A549 (cell line): ENCODE data around the gene STYX. TPM values are rescaled to one million over a fixed set of nuclear protein-coding genes. Genes with fewer than 3 reads are reported as not detected.

Source experiments
- ATAC-seq, 2 experiments: fragments of 200-7000 bp in 1 of 2; fragments of >200 bp in 1 of 2; cut with Nextera tagmentation in 1 of 2; cut with Tn5 transposase in 1 of 2; 3 replicates each; pipeline versions ENCODE4 v1.8.0 to v1.9.1; 2018 to 2020; ENCODE audit warnings: mild to moderate bottlenecking in 1 of 2, moderate library complexity in 1 of 2
- CTCF ChIA-PET: fragments of 300-600 bp; sonication (Branson Sonifier 250); formaldehyde crosslinking; extraction: SDS; loops from one replicate; lab custom pipeline; 2021; ENCODE audit warnings: antibody characterized with exemption, inconsistent platforms; lab: Yijun Ruan, JAX
- POLR2A ChIA-PET: fragments of 350-600 bp; formaldehyde crosslinking; extraction: SDS; loops from one replicate; lab custom pipeline; 2021; ENCODE audit warnings: antibody characterized with exemption, inconsistent platforms; lab: Yijun Ruan, JAX
- DNase-seq, 2 experiments: peaks; one replicate each; pipeline versions ENCODE4 v3.0.0 to v3.0.0-alpha.2; 2011 to 2016; ENCODE audit warnings: low read depth in 1 of 2, low spot score in 1 of 2
- FAIRE-seq: peaks from 2 replicates; lab custom pipeline; 2011; peaks lifted over from hg19 to GRCh38; lab: Jason Lieb, UNC
- H3K27ac ChIP-seq, 2 experiments: fragments of >200 bp; sonication (Bioruptor Twin); formaldehyde crosslinking; 3 replicates each; pipeline ENCODE4 v1.5.1; 2016 to 2017
- H3K4me1 ChIP-seq: fragments of >200 bp; sonication (Bioruptor Twin); formaldehyde crosslinking; 3 replicates; pipeline ENCODE4 v1.6.1; 2016
- H3K4me2 ChIP-seq: fragments of >200 bp; sonication (Bioruptor Twin); formaldehyde crosslinking; 3 replicates; pipeline ENCODE4 v1.6.1; 2016
- H3K4me3 ChIP-seq: fragments of >200 bp; sonication (Bioruptor Twin); formaldehyde crosslinking; 3 replicates; pipeline ENCODE4 v1.5.1; 2016
- H3K9me3 ChIP-seq: fragments of >200 bp; sonication (Bioruptor Twin); formaldehyde crosslinking; 3 replicates; pipeline ENCODE4 v1.6.1; 2016
- MAFK ChIP-seq: fragments of 450-650 bp; IDR thresholded peaks from 2 replicates; pipeline ENCODE4 v1.6.1; 2014; ENCODE audit not compliant: partially characterized antibody
- NPAS2 ChIP-seq: fragments of 250-450 bp; sonication (Bioruptor Pico); IDR thresholded peaks from 2 replicates; pipeline ENCODE4 v1.8.0; 2022; ENCODE audit warnings: mild to moderate bottlenecking, moderate library complexity, borderline replicate concordance
- RCOR1 ChIP-seq: fragments of 150-350 bp; IDR thresholded peaks from 2 replicates; pipeline ENCODE4 v1.6.1; 2014; ENCODE audit warnings: antibody characterized with exemption, low read length, low read depth
- WGBS: methylation state at CpG from one replicate; pipeline ENCODE4 v1.1.6; 2017; ENCODE audit errors: missing lambda C conversion rate; 5-methylcytosine and 5-hydroxymethylcytosine counted together
- polyA plus RNA-seq, 4 experiments: library from polyadenylated mRNA; depleted of rRNA in 3 of 4; stranded (reverse); fragments of >200 nt; fragmentation: RNase III in 1 of 4; extraction: RNeasy Plus Mini Kit Qiagen cat#74134 plus additional on column Dnase treatment in 1 of 4; gene quantifications; 2 replicates in 3 of 4; 3 replicates in 1 of 4; pipeline ENCODE4 v1.2.3, GENCODE V29; 2011 to 2017
- small RNA-seq, 6 experiments: library from RNA; depleted of rRNA; stranded (forward); fragments of <200 nt; gene quantifications; one replicate each; pipeline ENCODE3, GENCODE V24; 2012

The STYX gene
- polyA plus RNA-seq, 2 of the 4 experiments (the other 2 are of a cell fraction): 7.6 to 12.0 TPM

DNA sequence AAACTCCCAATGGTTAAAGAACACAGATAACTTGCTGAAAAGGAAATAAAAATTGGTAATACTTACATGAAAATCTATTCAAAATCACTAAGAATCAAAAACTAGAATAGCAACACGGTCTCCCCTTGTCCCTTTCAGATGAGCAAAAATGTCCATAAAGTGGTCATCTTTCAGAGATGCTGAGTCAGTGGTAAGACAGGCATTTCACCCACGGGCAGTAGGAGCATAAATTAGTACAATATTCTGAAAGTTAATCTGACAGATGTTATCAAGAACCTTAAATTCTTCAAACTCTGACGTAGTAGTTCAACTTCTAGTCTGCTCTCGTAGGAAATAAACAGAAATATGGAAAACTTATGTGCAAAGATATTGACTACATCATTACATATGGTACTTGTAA is 94.5 kb downstream of the STYX start:
- peaks cover 21% of the 10 kb centered on the region; the same call in 2 of the 3 replicates for H3K4me1 ChIP-seq
- peak overlapping the region; percentile 66 for H3K4me2 ChIP-seq
- FAIRE-seq (no peak), DNase-seq (no peak), ATAC-seq (peak in 1 of 2 experiments; percentile 47; a peak in 1 of 6 replicates)
- WGBS: 53% methylated on average over 4 of the region's 4 CpGs
- CTCF ChIA-PET: interaction anchor here (0.7 to 7.4 kb wide), 10 partner anchors 10 to 235 kb away, joined by 3 to 53 read pairs (median 4); no protein-coding TSS in a partner anchor
- no peak overlapping the region for H3K4me3 ChIP-seq
- H3K9me3 ChIP-seq: no peaks in the 10 kb centered on the region
- POLR2A ChIA-PET: interaction anchor here (0.7 kb wide), 1 partner anchor 127 kb away, joined by 3 read pairs; the partner anchor contains the start of gene FERMT2
- TF ChIP-seq MAFK: peak; percentile 57
- no peak for TF ChIP-seq NPAS2 (CRISPR knock-in tag)
- TF ChIP-seq RCOR1: no peak
- TF ChIP-seq, all 56 proteins: peak for 1
- no peak overlapping the region; a peak in 1 of 6 replicates for H3K27ac ChIP-seq

Small RNA genes lying within 50 kb of the gene (small RNA-seq; reads per million reads assigned to genes)
- gene AL139317.2: 0 reads per million in 6 experiments

Other genes starting within 250 kb of the STYX start
- gene TXNDC16, start 177.7 kb upstream of the STYX start, polyA plus RNA-seq (2011; rRNA removed): 2.2 and 3.0 TPM in 2 replicates
- gene TXNDC16, start 177.7 kb upstream of the STYX start, polyA plus RNA-seq (2017; fragmentation: RNase III; extraction: RNeasy Plus Mini Kit Qiagen cat#74134 plus additional on column Dnase treatment): 1.1 to 1.4 TPM (median 1.2 TPM) in 3 replicates
- gene GPR137C, start 177.3 kb upstream of the STYX start, polyA plus RNA-seq (2011; rRNA removed): 0.19 and 0.21 TPM in 2 replicates
- gene GPR137C, start 177.3 kb upstream of the STYX start, polyA plus RNA-seq (2017; fragmentation: RNase III; extraction: RNeasy Plus Mini Kit Qiagen cat#74134 plus additional on column Dnase treatment): 0.14 to 0.27 TPM (median 0.22 TPM) in 3 replicates
- gene ERO1A, start 34.6 kb upstream of the STYX start, polyA plus RNA-seq (2011; rRNA removed): 67.5 and 69.1 TPM in 2 replicates
- gene ERO1A, start 34.6 kb upstream of the STYX start, polyA plus RNA-seq (2017; fragmentation: RNase III; extraction: RNeasy Plus Mini Kit Qiagen cat#74134 plus additional on column Dnase treatment): 38.1 to 39.4 TPM (median 39.2 TPM) in 3 replicates
- 115 and 180 TPM in 2 replicates for gene PSMC6, start 23.0 kb upstream of the STYX start, polyA plus RNA-seq (2011; rRNA removed)
- gene PSMC6, start 23.0 kb upstream of the STYX start, polyA plus RNA-seq (2017; fragmentation: RNase III; extraction: RNeasy Plus Mini Kit Qiagen cat#74134 plus additional on column Dnase treatment): 147 to 167 TPM (median 150 TPM) in 3 replicates
- 56.9 and 74.3 TPM in 2 replicates for gene GNPNAT1, start 61.4 kb downstream of the STYX start, polyA plus RNA-seq (2011; rRNA removed)
- 47.4 to 49.5 TPM (median 48.6 TPM) in 3 replicates for gene GNPNAT1, start 61.4 kb downstream of the STYX start, polyA plus RNA-seq (2017; fragmentation: RNase III; extraction: RNeasy Plus Mini Kit Qiagen cat#74134 plus additional on column Dnase treatment)
- 76.6 and 102 TPM in 2 replicates for gene FERMT2, start 220.9 kb downstream of the STYX start, polyA plus RNA-seq (2011; rRNA removed)
- 42.9 to 46.8 TPM (median 44.1 TPM) in 3 replicates for gene FERMT2, start 220.9 kb downstream of the STYX start, polyA plus RNA-seq (2017; fragmentation: RNase III; extraction: RNeasy Plus Mini Kit Qiagen cat#74134 plus additional on column Dnase treatment)